ENCODE measurements around the gene HMCN2.

HMCN2 gene

DNA sequence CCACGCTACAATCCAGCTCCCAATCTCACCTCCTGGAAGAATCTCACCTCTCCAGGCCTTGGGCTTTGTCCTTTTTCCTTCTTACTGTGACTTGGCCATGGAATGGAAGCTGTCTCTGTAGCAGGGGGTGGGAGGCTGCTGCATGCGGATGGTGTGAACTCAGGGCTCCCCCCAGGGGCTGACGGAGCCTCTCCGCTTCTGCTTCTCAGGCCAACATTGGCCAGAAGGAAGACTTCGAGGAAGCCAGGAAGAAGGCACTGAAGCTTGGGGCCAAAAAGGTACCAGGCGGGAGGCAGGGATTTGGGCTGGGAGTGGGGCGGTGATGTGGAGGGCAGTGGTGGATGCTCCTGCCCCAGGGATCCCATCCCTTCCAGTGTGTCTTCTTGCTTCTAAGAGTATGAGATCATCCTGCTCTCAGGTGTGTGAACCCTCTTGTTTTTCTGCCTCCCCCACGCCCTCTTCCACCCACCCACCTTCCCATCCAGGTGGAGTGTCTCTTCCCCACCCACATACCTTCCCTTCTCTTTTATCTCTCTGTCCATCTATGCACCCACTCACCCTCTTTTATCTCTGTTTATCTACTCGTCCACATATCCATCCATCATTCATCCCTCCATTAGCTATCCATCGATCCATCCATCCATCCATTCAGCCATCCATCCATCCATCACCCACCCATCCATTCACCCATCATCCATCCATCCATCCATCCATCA is 188.7 kb downstream of the HMCN2 start:
- DNase-seq = no peak

DNA sequence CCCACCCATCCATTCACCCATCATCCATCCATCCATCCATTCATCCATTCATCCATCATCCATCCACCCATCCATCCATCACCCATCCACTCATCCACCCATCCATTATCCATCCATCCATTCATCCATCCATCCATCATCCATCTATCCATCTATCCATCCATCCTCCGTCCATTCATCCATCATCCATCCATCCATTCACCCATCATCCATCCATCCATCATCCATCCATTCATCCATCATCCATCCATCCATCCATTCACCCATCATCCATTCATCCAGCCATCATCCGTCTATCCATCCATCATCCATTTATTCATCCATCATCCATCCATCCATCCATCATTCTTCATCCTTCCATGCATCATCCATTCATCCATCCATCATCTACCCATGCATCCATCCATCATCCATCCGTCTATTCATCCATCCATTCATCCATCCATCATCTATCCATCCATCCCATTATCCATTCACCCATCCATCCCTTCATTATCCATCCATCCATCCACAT is 189.3 kb downstream of the HMCN2 start:
- no peak for DNase-seq

DNA sequence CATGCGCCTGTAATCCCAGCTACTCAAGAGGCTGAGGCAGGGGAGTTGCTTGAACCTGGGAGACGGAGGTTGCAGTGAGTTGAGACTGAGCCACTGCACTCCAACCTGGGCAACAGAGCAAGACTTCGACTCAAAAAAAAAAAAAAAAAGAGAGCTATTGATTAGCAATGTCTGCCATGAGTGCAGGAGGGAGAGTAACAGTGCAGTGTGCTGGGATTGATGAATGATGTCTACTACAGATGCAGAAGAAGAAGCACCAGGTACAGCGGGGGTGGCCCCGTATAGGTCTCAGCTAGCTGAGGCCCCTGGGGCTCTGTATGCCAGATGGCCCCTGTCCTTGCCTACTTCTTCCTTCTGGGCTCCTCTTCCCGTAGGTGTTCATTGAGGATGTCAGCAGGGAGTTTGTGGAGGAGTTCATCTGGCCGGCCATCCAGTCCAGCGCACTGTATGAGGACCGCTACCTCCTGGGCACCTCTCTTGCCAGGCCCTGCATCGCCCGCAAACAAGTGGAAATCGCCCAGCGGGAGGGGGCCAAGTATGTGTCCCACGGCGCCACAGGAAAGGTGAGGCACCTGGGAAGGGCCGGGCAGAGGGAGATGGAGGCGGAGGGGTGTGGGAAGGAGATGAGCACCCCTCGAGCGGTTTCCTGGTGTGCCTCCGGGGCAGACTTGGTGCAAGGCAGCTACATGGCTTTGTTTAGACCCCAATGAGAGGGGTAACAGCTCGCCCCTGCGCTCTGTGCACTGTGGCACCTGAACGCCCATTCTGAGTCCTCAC is 192.7 kb downstream of the HMCN2 start:
- no peak for DNase-seq

DNA sequence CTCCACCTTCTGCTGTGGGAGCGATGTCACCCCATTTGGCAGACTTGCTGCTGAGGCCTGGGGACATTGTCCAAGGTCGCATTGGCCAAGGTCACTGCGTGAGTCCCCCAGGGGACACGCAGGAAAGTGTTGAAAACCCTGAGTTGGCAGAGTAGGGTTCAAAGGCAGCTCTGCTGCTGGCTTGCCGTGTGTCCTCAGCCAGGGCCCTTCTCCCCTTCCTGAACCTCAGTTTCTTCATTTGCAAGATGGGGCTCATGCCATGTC is 193.2 kb downstream of the HMCN2 start:
- no peak for DNase-seq

DNA sequence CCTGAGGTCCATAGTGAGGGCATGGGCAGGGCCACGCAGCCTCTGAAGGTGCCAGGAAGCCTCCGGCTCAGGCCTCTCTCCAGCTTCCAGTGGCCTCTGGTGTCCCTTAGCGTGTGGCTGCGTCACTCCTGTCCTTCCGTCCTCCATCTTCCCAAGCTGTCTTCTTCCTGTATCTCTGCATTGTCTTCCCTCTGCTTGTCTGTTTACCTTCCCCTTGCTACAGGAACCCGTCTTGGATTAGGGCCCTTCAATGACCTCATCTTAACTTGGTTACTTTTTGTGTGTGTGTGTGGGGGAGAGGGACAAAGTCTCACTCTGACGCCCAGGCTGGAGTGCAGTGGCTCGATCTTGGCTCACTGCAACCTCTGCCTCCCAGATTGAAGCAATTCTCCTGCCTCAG is 193.6 kb downstream of the HMCN2 start:
- DNase-seq = no peak

DNA sequence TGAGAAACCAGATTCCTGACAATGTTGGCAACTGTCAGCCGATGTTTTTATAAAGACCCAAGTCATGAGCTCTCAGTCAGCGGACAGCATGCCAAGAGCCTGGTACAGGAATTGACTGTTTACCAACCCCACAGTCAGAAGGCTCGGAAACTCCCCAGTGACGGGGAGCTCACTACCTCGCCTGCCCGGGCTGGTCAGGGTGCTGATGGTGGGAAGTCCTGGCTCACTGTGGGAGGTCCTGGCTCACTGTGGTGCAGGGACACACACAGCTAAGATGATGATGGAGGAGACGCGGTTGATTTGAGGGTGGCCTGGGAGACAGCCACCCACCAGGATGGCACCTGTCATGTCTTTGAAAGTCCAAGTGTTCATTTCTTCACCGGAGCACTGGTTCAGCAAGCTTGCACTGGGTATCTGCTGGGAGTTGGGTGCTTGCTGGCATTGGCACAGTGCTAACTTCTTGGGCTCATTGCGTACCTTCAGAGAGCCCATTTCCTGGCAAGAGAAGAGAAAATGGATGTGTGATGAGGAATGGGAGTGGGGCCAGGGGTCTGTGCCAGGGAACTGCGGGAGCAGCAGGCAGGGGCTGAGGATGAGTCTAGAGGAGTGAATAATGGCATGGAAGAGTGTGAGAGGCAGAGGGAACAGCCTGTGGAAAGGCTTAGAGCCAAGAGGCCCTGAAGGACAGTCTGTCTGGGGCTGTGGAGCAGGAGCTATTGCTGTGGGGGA is 194.5 kb downstream of the HMCN2 start:
- DNase-seq = no peak

DNA sequence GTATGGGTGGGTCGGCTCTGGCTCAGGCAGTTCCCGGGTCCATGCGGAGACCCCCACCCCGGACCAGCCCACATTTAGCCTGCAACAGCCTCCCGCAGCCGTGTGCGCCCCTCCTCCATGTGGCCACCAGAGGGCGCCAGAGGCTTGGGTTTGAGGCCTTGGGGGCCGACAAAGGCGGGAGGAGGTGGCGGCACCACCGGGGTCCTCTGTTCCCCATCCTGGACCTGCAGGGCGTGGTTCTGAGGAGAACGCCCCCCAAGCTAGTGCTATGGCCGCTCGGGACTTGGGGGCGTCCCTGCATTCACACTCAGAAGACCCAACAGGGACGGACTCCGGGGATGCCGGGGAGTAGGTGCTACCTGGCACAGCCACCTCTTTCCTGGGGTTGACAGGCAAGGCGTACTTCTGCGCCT is 195.7 kb downstream of the HMCN2 start:
- DNase-seq = peak; percentile 71

DNA sequence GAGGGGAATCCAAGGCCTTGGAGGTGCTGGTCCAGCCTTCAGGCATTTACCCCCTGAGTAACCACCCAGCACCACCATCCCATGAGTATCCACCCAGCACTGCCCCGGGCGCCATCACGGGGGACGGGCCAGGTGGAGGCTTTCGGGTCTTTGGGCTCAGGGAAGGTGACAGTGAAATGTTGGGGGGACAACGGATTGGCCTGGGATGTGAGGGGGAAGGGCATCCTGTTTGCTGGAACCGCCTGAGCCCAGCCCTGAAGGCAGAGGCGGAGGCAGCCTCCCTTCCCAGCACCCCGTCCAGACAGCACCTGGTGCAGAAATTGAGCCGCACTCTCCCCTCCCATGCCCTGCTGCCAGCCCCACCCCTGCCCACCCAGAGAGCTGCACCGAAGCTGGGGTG is 196.2 kb downstream of the HMCN2 start:
- DNase-seq = no peak

DNA sequence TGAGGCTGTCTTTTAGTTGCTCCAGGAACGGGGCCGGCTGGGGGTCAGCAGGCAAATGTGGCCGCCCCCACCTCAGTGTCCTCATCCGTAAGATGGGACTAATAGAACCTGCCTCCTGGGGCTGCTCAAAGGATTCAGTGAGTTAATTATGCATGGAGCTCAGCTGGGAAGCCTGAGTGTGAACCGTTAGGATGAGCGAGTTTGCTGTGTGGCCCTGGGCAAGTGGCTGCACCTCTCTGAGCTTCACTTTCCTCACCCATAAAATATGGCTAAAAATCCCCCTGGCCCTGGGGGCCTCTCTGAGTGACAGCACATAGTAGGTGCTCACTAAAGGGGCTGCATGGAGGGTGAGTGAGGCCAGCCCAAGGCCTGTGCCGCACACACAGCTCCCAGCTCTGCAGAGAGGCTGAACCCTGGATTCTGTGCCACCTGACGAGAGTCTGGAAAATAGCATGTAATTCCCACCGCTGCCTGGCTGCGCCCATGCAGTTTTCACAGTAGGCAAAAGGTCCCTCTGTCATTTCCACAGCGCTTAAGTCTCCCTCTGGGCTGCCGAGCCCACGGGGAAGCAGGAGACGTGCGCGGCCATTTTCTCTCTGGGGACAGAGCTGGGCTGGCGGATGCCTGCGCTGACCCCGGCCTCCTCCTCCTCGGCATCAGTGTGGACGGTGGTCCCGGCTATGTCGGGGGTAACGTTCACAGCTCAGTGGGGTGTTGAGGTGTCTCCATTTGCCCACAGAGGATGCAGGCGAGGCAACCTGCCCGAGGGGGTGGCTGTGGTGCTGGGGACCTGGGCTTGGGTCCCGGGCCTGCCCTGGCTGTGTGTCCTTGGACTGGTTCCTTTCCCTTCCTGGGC is 197.4 kb downstream of the HMCN2 start:
- DNase-seq = no peak

DNA sequence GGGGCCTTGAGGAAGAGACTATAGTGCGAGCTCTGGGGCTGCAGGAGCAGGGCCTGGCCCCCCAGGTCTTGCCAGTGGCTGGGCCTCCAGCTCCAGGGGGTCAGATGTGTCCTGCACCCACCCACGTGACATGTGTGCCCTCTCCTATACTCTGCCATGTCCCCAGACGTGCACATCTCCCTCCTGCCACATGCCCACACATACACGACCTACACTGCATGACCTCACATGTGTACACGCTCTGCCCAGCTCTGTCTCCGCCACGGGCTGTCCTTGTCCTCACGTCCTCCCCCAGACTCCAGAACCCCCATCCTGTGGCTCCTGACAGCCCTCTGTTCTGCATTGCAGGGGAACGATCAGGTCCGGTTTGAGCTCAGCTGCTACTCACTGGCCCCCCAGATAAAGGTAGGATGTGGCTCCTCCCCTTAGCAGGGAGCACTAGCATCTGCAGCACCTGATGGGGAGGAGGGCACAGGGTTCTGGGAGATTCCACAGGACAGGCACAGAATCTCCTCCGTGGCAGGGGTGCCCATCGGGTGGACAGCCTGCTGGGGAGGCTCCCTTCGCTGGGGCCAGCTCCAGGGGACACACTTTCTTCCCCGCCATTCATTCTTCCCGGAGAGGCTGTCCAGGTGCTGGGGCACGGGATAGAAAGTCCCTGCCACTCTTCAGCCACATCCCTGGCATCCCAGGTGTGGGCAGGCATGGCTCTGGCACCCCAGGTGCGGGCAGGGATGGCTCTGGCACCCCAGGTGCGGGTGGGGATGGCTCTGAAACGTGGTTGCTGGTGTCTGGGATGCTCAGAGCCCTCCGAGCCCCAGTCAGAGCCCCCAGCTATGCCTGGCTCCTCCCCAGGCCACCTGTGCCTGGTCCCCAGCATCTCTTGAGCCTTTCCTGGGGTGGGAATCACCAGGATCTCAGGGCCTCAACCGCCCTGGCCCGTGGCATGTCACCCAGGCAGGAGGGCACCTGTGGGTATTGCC is 198.5 kb downstream of the HMCN2 start:
- no peak for DNase-seq

DNA sequence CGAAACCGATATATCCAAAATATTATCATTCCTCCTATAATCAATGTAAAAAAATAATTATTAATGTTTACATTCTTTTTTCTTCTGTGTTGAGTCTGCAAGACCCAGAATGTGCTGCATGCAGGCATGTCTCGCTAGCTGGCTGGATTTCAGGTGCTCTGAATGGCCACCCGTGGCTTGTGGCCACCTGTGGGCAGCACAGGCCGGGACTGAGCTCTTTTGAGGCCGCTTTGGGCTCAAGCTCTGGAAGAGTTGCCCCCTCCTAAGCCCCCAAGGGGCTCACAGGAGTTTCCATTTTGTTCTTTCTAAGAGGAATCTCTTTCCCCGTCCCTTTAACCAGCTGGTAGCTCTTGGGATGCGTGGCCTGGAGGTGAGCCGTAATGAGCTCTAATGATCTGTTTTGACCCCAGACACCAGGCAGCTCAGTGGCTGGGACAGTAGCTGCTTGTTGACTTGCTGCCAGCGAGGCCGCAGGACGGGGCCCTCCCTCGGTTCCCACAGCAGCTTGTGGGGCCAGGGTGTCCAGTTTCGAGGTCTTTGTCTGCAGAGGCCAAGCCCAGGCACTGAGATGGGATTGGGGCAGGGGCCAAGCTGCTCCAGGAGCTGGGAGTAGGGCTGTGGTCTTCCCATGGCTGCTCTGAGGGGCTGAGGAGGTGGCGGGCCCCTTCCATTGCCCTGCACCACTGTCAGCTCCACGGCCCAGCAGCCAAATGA is 200.0 kb downstream of the HMCN2 start:
- DNase-seq = no peak

DNA sequence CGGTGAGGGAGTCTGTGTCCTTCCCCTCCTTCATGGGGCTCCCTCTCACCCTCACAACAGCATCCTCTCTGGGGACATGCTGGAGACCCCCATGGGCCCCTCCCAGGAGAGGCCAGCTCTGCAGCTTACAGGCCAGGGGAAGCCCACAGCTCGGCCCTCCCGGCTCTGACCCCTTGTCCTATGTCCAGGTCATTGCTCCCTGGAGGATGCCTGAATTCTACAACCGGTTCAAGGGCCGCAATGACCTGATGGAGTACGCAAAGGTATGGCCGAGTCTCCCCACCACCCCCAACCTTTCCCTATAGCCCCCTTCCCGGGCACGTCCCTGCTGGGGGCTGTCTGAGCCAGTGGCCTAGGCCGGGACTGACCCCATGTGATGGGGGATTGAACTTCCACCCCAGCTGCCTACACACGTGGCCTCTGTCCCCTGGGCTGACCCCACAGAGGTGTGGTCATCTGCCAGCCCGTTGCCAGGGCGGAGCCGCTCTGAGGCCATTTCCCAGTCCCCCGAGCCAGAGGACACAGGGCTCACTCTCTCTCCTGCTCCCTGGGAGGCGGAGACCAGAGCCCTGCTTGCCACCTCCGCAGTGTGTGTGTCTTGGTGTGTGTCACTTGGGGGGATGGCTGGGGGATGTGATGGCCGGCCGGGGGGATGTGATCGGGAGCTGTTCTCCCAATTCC is 201.1 kb downstream of the HMCN2 start:
- no peak for DNase-seq

DNA sequence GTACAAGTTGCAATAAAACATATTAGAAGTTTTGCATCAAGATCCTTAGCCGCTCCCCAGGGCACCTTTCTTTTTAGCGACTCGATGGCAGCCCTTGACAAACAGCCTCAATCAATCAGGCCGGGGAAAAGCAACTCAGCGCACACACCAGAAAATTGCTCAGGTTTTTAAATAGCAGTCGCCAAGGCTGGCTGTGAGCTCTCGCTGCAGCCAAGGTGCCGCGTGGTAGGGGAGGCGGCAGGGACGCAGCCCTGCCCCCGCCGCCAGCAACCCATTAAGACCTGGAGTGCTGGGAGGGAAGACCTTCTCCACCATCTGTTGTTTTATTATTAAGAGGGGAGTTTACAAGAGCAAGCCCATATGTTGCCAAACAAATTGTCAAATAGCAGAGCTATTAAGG is 201.8 kb downstream of the HMCN2 start:
- no peak for DNase-seq

DNA sequence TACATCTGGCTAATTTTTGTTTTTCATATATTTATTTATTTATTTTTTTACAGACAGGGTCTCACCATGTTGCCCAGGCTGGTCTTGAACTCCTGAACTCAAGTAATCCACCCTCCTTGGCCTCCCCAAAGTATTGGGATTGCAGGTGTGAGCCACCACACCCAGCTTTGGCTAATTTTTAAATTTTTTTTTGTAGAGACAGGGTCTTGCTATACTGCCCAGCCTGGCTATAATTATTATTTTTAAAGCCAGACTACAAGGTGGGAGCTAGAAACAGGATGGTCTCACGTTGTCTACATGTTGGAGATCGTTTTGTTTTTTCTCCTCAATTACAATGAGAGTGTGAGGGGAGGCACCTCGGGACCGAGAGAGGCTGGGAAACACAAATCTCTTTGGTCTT is 203.0 kb downstream of the HMCN2 start:
- DNase-seq = no peak

DNA sequence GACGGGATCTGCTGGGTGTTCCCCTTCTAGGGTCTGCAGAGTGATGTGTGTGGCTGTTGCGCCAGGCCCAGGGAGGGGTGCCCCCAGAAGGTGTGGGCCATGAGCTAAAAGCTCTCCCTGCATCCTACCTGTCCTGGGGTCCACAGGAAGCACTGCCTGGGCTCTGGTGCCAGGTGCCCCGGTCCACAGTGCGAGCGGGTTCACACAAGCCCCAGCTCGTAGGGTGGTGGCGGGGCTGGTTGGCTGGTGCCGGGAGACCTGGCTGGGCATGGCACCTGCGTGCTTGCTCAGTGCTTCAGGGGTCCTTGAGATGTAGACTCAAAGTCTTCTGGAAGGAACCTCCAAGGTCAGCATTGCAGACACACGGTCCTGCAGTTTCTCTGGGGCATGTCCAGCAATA is 204.7 kb downstream of the HMCN2 start:
- DNase-seq = no peak

DNA sequence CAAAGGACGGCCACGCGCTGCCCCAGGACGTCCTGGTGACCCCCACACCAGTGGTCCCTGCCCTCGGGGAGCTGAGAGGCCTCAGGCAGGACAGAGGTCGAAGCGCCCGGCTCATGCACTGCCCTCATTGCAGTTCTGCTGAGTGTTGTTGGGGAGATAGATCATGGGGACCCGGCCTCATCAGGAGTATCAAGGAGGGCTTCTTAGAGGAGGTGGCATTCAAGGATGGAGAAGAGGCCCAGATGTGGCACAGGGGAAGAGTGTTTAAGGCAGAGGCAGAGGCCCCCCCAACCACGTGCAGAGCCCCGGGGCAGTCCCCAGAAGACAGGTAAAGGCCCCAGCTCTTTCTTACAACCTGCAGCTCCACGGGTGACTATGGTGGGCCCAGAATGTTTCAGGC is 205.4 kb downstream of the HMCN2 start:
- DNase-seq = no peak

DNA sequence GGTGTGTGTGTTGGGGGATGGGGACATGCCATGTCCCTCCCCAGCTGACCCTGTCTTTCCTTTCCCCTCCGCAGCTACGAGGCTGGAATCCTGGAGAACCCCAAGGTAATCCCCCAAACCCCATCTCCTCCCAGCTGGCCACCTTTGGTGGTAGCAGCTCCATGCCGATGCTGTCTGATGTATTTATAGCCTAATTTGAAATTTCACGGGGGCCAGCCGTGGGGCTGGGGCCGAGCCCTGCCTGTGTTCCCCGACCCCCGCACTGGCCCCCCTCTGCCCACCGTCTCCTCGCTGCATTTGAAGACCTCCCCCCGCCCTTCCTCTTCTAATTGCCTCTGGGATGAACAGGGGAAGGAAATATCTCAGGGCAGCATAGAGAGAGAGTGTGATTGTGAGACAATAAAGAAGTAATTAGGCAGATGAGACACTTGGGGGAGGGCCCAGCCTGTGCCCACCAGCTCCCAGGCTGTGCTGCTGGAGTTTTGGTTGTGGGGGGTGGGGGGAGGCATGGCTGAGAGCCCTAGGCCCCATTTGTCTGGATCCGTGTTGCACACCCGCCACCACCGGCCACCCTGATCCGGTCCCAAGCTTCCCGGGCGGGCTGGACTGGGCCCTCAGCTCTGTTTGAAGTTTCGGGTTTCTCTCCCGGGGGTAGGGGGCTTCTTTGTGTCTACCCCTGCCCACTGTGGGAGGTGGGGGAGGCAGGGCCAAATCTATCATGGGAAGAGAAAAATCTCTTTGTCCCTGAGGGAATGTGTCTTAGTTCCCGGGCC is 206.0 kb downstream of the HMCN2 start:
- no peak for DNase-seq

DNA sequence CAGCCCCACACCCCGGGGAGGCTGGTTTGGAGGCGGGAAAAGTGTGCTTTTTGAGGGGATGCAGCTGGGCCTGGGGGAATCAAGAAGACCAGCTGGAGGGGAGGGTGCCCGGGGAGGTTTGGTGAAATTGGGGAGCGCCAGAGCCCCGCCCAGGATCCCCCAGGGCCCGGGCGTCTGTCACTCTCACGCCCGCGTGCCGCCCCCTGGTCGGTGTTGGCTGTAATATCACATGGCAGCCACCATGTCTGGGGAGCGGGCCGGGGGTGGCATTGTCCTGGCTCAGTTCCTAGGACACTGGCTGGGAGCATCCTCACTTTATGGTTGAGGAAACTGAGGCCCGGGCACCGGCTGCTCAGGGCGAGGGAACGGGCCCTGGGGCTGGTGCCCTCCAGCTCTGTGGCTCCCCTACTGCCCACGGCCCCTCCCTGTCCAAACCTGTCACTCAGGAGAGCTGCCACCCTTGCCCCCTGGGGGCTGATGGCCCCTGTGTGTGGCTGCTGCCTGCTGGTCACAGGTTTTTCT is 206.7 kb downstream of the HMCN2 start:
- DNase-seq = no peak

DNA sequence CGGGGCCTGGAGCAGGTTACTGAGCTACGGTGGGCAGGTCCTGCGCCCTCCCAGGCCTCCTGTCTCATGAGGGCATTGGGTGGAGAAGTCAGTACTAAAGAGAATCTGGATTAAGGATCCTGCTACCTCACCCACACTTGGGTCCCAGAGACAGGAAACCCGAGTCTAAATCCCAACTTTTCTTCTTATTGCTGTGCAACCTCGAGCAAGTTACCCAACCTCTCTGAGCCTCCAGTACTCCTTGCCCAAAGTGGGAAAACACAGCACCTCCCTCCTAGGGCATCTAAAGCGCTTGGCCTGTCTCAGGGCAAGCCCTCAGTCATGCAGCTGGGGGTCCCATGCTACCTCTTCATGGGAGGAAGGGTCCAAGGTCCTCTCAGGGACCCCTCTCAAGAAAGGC is 207.4 kb downstream of the HMCN2 start:
- DNase-seq = no peak

All from effector CD4-positive, alpha-beta T cell (primary cell).